NCI-H748 treated with DMSO at 0.1 percent for 48 hours (cell line): ENCODE data around the gene OR51D1.

Experiments
- DNase-seq: peaks from one replicate; lab custom pipeline; 2025; lab: John Stamatoyannopoulos, UW

The OR51D1 gene, protein sequence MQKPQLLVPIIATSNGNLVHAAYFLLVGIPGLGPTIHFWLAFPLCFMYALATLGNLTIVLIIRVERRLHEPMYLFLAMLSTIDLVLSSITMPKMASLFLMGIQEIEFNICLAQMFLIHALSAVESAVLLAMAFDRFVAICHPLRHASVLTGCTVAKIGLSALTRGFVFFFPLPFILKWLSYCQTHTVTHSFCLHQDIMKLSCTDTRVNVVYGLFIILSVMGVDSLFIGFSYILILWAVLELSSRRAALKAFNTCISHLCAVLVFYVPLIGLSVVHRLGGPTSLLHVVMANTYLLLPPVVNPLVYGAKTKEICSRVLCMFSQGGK

GRCh38 chr11:4636962-4637661 is at the start of gene OR51D1:
Gene OR51D1 (plus strand): TSS chr11:4637477. CDS start chr11:4639791, 2,314 bp downstream.
- peak; percentile 77 for DNase-seq

GRCh38 chr11:4589017-4589416 is 48.3 kb upstream of the OR51D1 start:
- DNase-seq = no peak

- no peak for DNase-seq
Observed at GRCh38 chr11:4593739-4594138, 43.5 kb upstream of the OR51D1 start, which contains the start of gene OR52I1. Gene OR52I1 (plus strand): TSS chr11:4594039. CDS start chr11:4594039, 0 bp downstream.

DNA sequence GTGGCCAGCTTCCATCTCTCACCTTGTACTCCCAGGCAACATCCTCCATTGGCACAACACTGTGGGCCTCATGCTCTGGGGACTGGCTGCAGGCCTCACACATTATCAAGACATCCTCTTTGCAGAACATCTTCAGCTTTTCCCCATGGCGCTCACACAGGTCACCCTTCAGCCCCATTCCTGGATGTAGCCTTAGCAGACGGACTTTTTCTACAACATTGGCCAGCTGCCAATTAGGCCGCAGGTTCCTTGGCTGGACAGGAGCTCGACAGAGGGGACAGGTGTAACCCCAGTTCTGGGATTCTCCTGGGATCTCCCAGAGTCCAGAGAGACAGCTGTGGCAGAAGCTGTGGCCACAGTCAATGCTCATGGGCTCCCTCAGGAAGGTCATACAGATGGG is 32.2 kb upstream of the OR51D1 start:
- DNase-seq = no peak

DNA sequence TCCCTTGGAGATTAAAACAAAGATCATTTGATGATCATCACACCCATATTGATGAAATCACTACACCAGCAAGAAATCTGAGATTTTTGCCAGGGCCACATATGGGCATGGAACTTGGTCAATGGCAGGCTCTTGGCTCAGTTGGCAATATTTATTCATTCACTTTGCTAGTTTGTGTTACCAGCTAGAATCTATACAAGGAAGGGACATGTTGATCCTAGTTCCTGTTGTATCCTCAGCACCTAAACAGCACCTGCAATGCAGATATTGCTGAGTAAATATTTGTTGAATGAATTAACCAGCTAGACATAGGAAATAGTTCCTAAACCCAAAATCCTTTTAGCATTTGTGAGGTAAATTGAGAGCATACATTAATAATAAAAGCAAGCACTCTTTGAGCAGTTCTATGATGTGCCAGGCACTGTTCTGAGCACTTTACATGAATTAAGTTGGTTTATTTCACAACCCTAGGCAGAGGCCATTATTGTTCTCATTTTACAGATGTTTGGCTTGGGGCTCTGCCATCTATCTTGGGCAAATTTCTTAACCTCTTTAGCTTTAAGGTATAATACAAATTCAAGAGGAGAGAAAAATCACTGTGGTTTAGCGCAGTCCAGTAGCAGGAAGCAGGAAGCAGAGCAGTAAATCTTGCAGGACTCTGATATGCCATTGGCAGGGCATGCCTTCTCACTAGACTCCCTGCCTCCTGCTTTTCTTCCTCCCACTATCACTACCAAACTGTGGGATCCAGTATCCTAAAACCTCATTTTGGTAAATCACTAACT is 30.9 kb upstream of the OR51D1 start:
- DNase-seq = peak; percentile 64

DNA sequence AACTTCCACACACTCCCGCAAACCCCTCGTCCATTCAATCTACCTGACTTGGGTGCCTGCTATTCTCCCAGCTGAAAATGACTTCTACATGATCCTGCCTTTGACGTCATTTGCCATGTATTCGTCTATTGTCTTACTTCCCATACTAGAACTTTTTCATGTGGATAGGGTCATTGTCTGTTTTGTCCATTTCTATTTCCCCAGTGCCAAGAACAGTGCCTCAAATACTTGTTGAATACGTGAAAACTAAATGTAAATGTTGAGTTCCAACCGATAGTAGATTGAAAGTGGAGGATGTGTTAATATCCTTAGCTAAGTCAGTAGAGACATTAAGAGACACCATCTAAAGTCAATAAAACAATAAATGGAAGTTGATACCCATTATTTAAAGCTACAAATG is 30.2 kb upstream of the OR51D1 start:
- peak; percentile 58 for DNase-seq

DNA sequence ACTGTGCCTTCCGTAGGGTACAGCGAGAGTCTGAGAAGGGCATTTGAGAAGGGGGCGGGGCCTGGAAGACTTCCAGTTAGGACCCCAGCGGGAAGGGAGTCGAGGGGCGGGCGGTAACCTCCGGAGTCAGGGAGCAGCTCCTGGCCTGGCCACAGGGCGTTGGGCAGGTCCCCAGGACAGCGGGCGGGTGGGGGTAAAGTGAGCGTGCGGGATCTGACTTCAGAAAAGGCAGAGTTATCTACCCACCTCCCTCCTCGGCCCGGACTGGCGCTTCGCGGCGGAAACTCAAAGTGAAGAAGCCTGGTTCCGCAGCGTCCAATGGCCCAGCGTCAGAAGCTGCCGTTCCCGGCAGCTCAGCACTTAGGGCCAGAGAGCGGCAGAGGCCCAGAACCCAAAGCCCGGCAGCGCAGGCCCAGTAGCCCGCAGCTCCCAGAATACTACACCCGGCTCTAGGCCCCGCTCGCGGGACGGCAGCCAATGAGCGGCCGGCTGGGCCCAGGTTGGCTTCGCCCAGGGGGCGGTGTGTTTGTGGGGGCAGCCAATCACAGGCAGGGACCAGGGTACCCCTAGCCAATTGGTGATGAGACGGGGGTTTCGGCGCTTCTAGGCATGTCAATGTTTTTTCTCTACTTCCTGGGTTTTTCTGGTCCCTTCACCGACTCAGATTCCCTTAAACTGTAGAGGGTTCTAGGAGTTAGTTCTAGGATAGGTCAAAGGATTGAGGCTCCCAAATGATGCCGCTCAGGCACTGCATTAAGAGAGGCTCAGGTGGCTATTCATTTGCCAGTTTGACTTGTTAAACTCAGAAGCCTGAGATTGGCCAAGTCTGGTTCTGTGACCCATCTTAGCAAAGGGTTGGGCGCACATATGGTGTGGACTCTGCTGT is 29.3 kb upstream of the OR51D1 start, which contains the start of gene TRIM68:
Gene TRIM68 (minus strand): TSS at position 451 of the 886 bp plus-strand sequence. CDS start 2,727 bp downstream, outside the sequence.
- DNase-seq = peak; percentile 91

- no peak for DNase-seq
Observed at GRCh38 chr11:4610258-4610935, 26.9 kb upstream of the OR51D1 start.

DNA sequence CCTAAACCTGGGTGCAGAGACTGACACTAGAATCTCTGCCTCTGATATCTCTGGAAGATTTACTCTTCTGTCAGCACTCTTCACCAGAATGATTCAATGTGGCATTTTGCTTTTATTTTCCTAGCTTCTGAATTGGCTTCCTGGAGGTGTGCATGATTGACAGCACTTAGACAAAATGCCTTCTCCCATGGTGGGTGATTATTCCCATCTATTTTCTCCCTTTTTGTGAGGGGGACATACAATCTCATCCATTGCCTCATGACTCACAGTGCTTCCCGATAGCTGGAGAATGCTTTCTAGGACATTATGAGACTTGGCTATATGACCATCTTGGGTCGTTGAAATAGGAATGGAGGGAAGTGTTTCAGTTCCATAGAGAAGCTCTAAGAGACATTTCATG is 25.3 kb upstream of the OR51D1 start:
- DNase-seq = no peak

GRCh38 chr11:4615856-4616444 is 21.3 kb upstream of the OR51D1 start:
- DNase-seq = no peak

- DNase-seq = no peak
Observed at GRCh38 chr11:4619514-4619913, 17.8 kb upstream of the OR51D1 start.

GRCh38 chr11:4626207-4627099 is 10.8 kb upstream of the OR51D1 start:
- peak; percentile 91 for DNase-seq

DNA sequence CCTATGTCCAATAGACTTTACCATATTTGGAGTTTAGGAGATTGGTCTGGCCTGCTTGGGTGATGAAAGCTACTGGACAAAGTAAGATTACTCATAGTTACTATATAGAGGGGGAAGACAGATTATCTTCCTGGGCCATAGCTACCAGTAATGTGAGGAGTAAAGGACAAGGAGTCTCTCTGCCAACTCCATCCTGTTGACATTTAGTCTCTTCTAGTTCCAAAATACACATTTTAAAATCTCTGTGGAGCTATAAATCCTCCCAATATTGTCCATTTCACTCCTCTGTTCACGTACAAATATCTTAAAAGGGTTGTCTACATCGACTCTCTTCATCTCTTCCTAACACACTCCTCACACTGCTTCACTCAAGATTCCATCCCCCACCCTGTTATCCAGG is 1.1 kb upstream of the OR51D1 start:
- no peak for DNase-seq

- DNase-seq = no peak
Observed at GRCh38 chr11:4637662-4638047, 378 bp downstream of the OR51D1 start.

- DNase-seq = no peak
Observed at GRCh38 chr11:4639931-4640330, 2.7 kb downstream of the OR51D1 start.

GRCh38 chr11:4641501-4641900 is 4.2 kb downstream of the OR51D1 start:
- DNase-seq = no peak

DNA sequence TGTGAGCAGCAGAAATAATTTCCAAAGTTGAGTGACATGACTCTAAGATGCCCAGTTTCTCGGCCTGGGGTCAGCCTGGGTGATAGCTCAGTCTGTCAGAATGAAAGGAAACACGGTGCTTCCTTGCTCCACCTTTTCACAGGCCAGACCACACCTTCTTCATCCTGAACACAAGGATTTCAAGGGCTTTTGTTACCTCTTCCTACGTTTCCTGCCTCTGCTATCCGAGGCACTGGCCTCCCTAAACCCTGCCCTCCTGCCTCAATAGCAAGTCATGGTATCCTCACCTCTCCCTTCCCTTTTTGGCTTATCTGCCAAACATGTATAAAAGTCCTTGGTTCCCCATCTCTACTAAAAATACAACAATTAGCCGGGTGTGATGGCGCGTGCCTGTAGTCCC is 4.8 kb downstream of the OR51D1 start:
- DNase-seq = no peak

DNA sequence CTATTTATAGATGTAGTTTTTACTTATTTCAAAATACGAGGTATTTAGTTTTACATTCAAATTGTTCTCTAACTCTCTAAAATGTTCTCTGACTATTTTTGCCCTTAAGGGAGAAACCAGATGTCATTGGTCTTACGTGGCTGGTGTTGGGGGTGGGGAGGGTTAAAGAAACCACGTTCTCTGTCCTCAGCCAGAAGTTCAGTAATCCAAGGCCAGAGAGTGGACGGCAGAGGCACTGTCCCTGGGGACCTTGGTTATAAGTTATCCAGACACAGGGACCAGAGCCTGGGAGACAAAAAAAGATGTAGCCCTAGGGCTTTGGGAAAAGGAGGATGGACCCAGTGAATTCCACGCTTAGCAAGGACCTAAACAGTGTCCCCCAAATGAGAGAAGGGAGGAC is 5.8 kb downstream of the OR51D1 start:
- DNase-seq = no peak

DNA sequence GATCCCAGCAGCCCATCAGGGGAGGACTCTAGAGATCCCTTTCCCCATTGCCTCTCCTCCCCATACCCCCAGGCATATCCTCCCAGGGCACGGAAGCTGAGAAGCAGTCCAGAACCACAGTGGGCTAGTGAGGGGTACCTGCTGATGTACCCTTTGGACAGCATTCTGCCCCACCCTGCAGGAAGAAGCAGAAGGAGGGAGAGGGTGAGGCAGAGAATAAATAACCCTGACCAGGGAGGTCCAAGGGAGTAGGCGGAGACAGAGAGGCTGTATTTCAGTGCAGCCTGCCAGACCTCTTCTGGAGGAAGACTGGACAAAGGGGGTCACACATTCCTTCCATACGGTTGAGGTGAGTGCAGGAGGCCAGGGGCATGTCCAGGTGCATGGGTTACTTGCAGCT is 6.4 kb downstream of the OR51D1 start, which contains the start of gene OR51E1:
Gene OR51E1 (plus strand): TSS at position 301 of the 400 bp plus-strand sequence. CDS start 8,545 bp downstream, outside the sequence.
- DNase-seq = no peak
